GM23338 (cell line): ENCODE results near the gene COPZ1.

Source experiments
- CTCF ChIP-seq, 2 experiments: fragments of 200-600 bp in 1 of 2; sonication (generic) in 1 of 2; conservative IDR thresholded peaks; 2 replicates each; pipeline versions ENCODE4 v1.5.1 to v1.6.1; 2016 to 2017; ENCODE audit warnings: antibody characterized with exemption in 2 of 2, low read depth in 2 of 2, mild to moderate bottlenecking in 2 of 2, moderate library complexity in 1 of 2
- EZH2 ChIP-seq: fragments of 200-600 bp; sonication (generic); IDR thresholded peaks from one replicate; pipeline ENCODE4 v1.8.0; 2017; ENCODE audit warnings: antibody characterized with exemption, mild to moderate bottlenecking, low read depth; ENCODE audit not compliant: unreplicated experiment
- EZH2phosphoT487 ChIP-seq: fragments of 200-600 bp; sonication (generic); IDR thresholded peaks from one replicate; pipeline ENCODE4 v1.8.1; 2018; ENCODE audit warnings: antibody characterized with exemption; ENCODE audit not compliant: unreplicated experiment
- POLR2AphosphoS5 ChIP-seq: IDR thresholded peaks from 2 replicates; pipeline ENCODE4 v1.6.1; 2016; ENCODE audit warnings: antibody characterized with exemption, low read depth
- REST ChIP-seq: IDR thresholded peaks from one replicate; pipeline ENCODE4 v1.6.1; 2018; ENCODE audit warnings: antibody characterized with exemption; ENCODE audit not compliant: unreplicated experiment

GRCh38 chr12:54376596-54376995 lies 51.7 kb downstream of the COPZ1 start:
- TF ChIP-seq CTCF (conservative IDR thresholded peaks at IDR 0.05; ENCODE audit: low read depth in 2 of 2) (no peak), REST (no peak), POLR2AphosphoS5 (no peak), EZH2phosphoT487 (no peak), EZH2 (no peak)
